GM21423 (cell line): ENCODE data around the gene GRIK2.

Experiments
- ATAC-seq: cut with Tn5 transposase; IDR thresholded peaks from one replicate; pipeline ENCODE4 v1.9.1; 2021; ENCODE audit warnings: mild to moderate bottlenecking, moderate library complexity; ENCODE audit not compliant: unreplicated experiment

GRIK2 gene

DNA sequence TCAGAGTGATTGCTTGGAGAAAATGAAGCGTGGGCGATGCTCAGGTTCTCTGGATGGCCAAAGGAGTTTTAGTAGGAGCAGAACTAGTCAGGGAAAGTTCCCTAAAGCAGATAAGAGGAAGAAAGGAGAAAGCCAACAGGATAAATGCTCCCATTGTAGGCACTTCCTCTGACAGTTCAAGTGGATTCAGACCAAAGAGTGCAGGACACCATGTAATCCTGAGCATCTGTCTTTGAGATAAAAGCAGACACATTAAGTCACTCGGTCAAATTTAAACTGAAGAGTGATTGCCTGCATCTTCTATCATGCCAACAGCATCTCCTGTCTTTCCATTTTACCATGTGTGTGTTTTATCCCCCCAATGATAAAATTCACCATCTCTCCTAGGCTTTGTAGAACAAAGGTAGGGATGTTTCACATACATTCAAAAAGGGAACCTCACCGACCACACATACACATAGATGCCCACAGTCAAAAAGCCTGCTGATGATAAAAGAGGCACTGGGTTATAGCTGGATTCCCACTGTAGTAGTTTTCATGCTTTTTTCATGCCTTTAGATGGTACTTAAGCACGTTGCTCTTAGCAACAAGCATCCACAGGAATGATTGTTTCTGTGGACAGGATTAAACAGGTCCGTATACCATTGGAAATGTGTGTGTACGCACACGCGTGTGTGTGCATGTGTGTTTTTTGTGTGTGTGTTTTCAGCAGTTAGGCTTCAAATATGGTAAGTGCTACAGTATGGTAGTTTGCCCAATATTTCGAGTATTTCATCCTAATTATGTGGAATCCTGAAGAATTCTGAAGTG lies 7.0 kb downstream of the GRIK2 start:
- no peak for ATAC-seq

GRCh38 chr6:101401171-101401570 lies 7.7 kb downstream of the GRIK2 start:
- ATAC-seq, result no peak

DNA sequence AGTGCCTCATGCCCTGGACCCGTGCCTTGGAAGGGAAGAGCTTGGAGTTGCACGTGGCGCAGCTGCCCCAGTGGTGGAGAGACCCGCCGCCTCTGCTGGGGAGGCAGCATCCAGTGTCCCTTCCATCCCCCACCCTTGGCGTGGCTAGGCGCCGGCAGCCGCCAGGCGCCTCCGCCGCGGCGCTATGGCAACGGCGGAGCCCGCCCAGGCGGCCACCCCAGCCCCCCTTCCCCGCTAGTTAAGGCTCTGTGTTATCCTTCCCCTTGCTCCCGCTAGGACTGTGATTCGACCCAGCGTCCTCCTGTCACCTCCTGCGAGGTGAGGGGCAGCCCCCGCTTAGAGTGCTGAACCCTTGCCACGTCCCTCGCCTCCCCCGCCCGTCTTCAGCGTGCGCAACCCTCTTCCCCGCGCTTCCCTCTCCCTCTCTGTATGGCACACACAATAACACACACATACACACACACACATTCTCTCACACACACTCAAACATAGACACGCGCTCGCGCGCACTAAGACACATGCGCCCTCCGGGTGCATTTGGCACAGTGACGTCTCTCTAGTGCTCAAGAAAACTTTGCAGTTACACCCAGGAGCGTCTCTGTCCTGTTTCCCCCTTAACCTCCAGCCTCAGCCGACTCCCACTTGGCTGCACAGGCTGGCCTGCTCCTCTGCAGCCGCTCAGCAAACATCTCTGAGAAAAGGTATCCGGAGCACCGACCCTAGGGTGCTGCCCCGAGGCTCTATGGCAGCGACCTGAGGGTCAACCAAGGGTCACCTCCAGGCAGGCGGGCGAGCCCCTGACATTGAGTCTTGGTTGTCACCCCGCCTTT lies 8.5 kb downstream of the GRIK2 start:
- ATAC-seq, result no peak

- no peak for ATAC-seq
Observed at GRCh38 chr6:101402622-101403031, 9.1 kb downstream of the GRIK2 start.

DNA sequence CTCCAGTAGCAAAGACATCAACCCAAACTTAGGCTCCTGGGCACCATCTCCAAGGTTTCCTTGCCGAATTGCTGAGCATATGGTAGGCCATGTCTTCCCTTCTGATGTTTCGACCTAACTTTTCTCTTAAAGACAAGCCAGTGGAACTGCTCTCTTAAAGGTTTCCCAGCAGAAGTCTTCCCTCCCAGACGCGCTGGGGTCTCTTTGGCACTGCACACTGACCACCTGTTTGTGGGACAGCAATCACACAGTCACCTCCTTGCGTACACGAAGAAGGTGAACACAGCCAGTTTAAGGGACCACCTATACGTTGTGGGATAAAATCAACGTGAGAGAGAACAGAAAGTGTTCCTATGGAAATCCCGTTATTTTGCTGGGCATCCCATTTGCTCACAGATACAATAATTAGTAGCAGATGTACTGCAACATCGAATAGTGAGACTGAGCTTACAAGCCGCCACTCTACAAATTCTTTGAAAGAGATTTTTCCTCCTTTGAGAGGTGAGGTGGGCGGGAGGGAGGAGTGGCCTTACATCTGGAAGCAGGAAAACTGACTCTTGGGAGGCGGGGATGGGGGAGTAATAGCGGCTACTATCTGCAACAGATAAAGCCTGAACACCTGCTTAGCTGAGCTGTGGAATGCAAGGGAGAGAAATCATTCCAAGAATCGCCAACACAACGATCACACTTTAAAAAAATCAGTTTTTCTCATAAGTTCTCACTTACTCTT lies 9.9 kb downstream of the GRIK2 start:
- ATAC-seq, result no peak

GRCh38 chr6:101404775-101405174 lies 11.3 kb downstream of the GRIK2 start:
- no peak for ATAC-seq

- no peak for ATAC-seq
Observed at GRCh38 chr6:101413773-101414172, 20.3 kb downstream of the GRIK2 start.

GRCh38 chr6:101417900-101418299 lies 24.4 kb downstream of the GRIK2 start:
- no peak for ATAC-seq

GRCh38 chr6:101422251-101422650 lies 28.7 kb downstream of the GRIK2 start:
- ATAC-seq, result no peak

DNA sequence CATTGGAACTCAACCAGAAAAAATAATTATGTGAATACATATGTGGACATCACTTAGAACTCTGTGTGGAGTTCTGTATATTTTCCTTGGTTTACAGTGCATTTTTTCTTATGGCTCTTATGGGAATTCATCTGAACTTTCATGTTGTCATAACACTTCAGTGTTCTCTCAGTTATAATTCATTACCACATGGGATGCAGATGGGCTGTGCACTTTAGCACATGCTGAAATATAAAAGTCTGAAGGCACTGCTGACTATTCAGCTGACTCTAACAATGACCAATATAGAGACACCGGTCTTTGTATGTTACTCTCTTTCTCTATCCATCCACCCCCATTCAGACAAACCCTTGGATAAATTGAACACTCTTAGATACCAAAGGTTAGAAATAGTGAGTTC lies 29.3 kb downstream of the GRIK2 start:
- no peak for ATAC-seq

GRCh38 chr6:101429270-101429669 lies 35.8 kb downstream of the GRIK2 start:
- no peak for ATAC-seq

DNA sequence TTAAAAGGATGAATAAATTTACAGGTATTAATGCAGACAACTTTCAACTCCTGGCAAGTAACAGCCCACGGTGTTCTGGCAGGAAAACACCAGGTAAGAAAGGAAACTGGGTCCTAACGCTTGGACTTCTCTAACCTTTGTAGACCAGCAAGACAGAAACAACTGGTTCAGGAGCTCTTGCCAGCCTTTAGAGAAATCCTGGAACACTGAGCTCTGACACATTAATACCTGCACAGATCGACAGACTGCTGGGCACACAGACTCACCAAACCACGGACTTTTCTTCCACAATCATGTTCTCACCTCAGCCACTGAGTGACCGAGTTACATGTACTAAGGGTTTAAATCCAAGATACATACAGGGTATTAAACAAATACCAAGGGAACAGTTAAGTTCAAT lies 36.3 kb downstream of the GRIK2 start:
- no peak for ATAC-seq

DNA sequence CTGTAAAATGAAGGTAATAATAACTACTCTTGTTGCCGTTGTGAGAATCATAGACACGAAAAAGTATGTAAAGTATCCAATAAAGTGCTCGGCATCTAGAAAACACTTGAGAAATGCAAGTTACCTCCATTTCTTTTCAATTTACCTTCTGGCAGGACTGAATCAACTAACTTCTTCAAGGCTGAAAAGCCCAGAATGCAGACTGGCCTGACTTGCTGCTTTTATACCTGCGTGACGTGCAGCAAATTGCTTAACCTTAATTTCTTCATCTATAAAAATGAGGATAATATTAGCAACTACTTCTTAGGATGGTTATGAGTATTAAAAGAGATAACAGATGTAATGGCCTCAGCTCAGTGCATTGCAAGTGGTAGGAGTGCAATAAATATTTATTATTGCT lies 39.6 kb downstream of the GRIK2 start:
- ATAC-seq, result no peak

DNA sequence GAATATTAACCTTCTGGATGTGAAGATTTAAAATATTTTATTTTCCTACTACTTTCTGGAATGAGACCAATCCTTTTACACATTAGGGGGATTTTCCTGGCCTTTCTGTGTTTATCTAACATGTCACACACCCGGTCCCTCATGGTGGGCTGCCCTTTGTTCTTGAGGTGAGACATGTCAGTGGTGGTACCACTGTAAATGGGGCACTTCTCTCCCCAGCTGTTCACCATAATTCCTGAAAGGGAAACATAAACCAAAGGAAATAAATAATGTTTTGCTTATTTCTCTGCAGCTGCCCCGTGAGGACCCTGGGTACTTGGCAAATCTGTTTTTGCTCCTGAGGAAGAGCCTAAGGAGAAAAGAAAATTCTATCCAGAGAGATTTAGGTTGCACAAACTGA lies 41.1 kb downstream of the GRIK2 start:
- no peak for ATAC-seq

- ATAC-seq, result no peak
Observed at GRCh38 chr6:101435038-101435437, 41.5 kb downstream of the GRIK2 start.

DNA sequence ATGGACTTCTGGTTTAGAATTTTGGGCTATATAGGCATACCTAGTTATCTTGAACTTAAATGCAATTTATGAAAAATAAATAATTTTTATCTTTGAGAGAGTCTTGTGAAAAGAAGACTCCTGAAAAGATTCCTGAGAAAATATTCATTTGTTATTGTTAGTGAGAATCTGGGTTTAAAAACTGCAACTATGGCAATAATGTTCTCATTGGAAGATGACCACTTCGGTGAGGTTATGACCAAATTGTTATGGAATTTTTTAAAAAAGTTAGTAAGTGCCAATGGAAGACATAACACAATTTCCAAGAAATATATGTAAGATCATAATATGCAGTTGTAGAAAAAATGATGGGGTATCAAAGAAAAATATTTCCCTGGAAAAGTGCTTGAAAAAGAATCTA lies 46.3 kb downstream of the GRIK2 start:
- no peak for ATAC-seq

DNA sequence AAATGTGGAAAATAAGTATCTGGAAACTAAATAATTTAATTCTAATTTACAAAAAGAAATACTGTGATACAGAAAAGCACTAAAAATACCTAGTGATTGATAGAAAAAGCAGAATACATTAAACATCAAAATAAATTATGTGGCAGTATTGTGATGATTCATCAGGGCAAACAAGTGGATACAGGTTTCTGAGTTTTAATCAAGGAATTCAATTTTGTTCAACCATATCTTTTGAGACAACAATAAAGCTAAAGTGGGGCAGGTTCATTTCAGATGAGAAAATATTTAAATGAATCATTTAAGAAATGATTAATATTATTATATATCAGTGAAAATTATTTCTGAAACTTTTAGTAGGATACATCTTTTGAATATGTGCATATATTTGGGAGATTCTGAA lies 49.8 kb downstream of the GRIK2 start:
- ATAC-seq, result no peak

GRCh38 chr6:101444717-101445116 lies 51.2 kb downstream of the GRIK2 start:
- no peak for ATAC-seq

- no peak for ATAC-seq
Observed at GRCh38 chr6:101445527-101445926, 52.0 kb downstream of the GRIK2 start.

- no peak for ATAC-seq
Observed at GRCh38 chr6:101450901-101451300, 57.4 kb downstream of the GRIK2 start.

DNA sequence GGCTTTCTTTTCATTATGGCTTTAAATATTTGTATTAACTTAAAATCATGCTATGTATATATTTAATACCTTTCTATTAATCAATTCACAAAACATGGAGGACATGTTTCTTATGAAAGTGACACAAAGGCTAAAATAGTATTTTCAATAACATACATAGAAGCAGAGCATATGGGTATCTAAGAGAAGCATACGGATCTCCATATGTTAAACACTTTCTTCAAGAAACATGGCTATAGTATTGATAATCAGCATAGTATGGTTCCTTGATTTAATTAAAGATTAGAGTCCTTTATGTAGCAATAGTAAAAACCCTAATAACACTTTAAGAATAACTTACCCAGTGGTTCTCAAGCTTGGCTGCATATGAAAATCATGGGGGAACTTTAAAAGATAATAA lies 58.5 kb downstream of the GRIK2 start:
- ATAC-seq, result no peak

GRCh38 chr6:101453221-101453620 lies 59.7 kb downstream of the GRIK2 start:
- no peak for ATAC-seq
